Psoas muscle (tissue), 8 donors: Measurements from ENCODE around the gene MRPL41. TPM values are rescaled to one million over a fixed set of nuclear protein-coding genes. Genes with fewer than 3 reads are reported as not detected.
A peak's percentile ranks its signal among the peaks of the same experiment; 100 is the strongest.

Experiments used
- ATAC-seq, 4 donors: fragments of 200-7000 bp; cut with Tn5 transposase; one replicate each; pipeline ENCODE4 v1.9.1; 2020; ENCODE audit warnings: moderate library complexity in 3 of 4, mild to moderate bottlenecking in 2 of 4
- DNase-seq, 2 donors: peaks; one replicate each; pipeline ENCODE4 v3.0.0-alpha.2; 2020
- H3K27ac ChIP-seq: fragments of 200-600 bp; one replicate; pipeline ENCODE4 v1.8.0; 2022
- H3K27me3 ChIP-seq, 3 donors: fragments of 200-600 bp in 1 of 3; one replicate each; pipeline versions ENCODE4 v1.6.1 to v1.8.0; 2013 to 2022; ENCODE audit warnings: low read length in 2 of 3, mild to moderate bottlenecking in 2 of 3, moderate library complexity in 1 of 3; ENCODE audit not compliant: insufficient read depth in 3 of 3
- H3K36me3 ChIP-seq, 2 donors: fragments of 200-600 bp in 1 of 2; one replicate each; pipeline versions ENCODE4 v1.6.1 to v1.8.0; 2013 to 2022; ENCODE audit warnings: low read depth in 1 of 2, mild to moderate bottlenecking in 1 of 2, moderate library complexity in 1 of 2; ENCODE audit not compliant: insufficient read depth in 1 of 2
- H3K4me1 ChIP-seq: fragments of 200-600 bp; one replicate; pipeline ENCODE4 v1.8.0; 2022
- H3K4me3 ChIP-seq: fragments of 200-600 bp; one replicate; pipeline ENCODE4 v1.8.0; 2022; ENCODE audit warnings: mild to moderate bottlenecking
- H3K9me3 ChIP-seq: fragments of 200-600 bp; one replicate; pipeline ENCODE4 v1.8.0; 2022
- WGBS, 3 donors: extraction: QIAGEN DNeasy Blood & Tissue Kit; methylation state at CpG; one replicate each; pipeline versions ENCODE4 v1.1.6 to v1.1.7; 2013; 5-methylcytosine and 5-hydroxymethylcytosine counted together
- intact Hi-C, 2 donors: fragments of 100-400 bp; cut with DNase I; formaldehyde crosslinking; loops; one replicate each; pipeline versions ENCODE4 v1.11.0 to v1.14.2; 2022
- polyA plus RNA-seq, 3 donors: library from polyadenylated mRNA; stranded (reverse); fragments of 200-250 nt; gene quantifications; one replicate each; pipeline ENCODE4 v1.2.3, GENCODE V29; 2013
- total RNA-seq, 4 donors: library from RNA; stranded (reverse); fragmentation: NEBNext Ultra II Directional in 2 of 4; extraction: Animal tissue kit (Norgen Biotek cat#: 25700) in 2 of 4; gene quantifications; one replicate each; pipeline versions ENCODE4 v1.2.1 to v1.2.4, GENCODE V29; 2021 to 2023
- TF ChIP-seq, protein P1 (sequence below): fragments of 200-600 bp; IDR thresholded peaks from one replicate; pipeline ENCODE4 v1.8.0; 2022; ENCODE audit warnings: antibody characterized with exemption
- donor health status: healthy with polysubstance abuse.
- donor health status: DM: no; HTN: no; CAD: no; lungs with moderate emphysema.
- donor health status: Bipolar disorder and iron deficiency.
- donor health status: healthy.
- donor health status: DM: yes; HTN: yes; CAD: no.
- donor health status: DM: no; HTN: no; CAD: no.
- donor health status: DM: no; HTN: no; CAD: no.
- donor health status: DM: yes; HTN: yes; CAD: no.

MRPL41 gene
- total and polyA plus RNA-seq, 7 donors: 78.0 to 226 (median 120) TPM

DNA sequence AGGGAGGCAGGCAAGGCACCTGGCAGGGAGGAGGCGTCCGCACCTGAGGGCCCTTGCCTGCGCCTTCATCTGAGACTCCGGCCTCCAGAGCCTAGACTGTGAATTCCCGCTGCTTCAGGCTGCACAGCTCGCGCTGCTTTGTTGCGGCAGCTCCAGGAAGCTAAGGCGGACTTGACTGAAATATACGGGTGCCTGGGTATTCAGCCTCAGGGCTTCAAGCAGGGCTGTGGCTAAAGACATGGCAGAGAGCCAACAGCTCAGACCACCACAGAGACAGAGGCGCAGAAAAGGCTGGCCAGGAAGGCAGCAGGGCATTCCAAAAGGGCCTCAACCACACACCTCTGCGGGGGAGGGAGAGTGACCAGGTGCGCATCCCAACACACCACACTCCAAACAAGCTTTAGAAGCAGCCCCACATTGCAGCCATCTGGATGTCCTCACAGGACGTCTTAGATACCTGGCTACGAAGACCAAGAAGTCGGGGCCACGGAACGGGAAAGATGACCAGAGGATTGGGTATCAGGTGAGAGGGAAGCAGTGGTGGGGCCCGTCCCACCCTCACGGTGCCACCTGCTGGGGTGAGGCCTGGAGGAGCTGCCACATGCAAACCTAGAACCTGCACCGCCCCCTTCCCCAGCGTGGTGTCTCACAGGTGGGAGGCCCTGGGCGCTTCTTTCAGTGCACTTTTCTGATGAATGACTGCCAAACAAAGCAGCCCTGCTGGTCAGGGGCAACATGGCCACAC is 28.7 kb downstream of the MRPL41 start:
- H3K27me3 ChIP-seq: no peaks in the 10 kb centered on the region
- intact Hi-C loops: no loop called here
- no peak overlapping the region for H3K4me3 ChIP-seq
- no peak overlapping the region for H3K27ac ChIP-seq
- peaks cover 33% of the 10 kb centered on the region for H3K4me1 ChIP-seq
- H3K9me3 ChIP-seq: no peaks in the 10 kb centered on the region
- TF ChIP-seq, protein P1, sequence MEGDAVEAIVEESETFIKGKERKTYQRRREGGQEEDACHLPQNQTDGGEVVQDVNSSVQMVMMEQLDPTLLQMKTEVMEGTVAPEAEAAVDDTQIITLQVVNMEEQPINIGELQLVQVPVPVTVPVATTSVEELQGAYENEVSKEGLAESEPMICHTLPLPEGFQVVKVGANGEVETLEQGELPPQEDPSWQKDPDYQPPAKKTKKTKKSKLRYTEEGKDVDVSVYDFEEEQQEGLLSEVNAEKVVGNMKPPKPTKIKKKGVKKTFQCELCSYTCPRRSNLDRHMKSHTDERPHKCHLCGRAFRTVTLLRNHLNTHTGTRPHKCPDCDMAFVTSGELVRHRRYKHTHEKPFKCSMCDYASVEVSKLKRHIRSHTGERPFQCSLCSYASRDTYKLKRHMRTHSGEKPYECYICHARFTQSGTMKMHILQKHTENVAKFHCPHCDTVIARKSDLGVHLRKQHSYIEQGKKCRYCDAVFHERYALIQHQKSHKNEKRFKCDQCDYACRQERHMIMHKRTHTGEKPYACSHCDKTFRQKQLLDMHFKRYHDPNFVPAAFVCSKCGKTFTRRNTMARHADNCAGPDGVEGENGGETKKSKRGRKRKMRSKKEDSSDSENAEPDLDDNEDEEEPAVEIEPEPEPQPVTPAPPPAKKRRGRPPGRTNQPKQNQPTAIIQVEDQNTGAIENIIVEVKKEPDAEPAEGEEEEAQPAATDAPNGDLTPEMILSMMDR: no peak
- DNase-seq: no peak
- H3K36me3 ChIP-seq: peaks cover 3 to 55% of the 10 kb centered on the region in 2 donors
- WGBS, 3 donors: 87 to 91% (median 89%) methylated on average over 22 to 23 of the region's 23 CpGs
- ATAC-seq: no peak

DNA sequence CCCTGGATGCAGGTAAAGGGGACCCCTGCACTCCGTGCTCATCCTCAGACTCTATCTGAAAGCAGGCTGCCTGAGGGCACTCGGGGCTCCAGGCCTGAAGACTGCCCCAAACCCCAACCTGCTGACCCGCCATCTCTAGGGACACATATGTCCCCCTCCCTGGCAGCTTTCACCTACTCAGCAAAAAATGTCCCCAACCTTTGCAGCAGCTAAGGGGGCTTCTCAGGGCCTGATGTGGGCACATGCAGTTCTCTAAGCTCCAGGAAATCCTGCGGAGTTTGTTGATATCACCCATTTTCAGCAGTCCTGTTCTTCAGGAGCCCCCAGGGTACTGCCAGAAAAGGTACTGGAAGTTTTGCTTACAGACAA is 29.3 kb downstream of the MRPL41 start:
- H3K4me3 ChIP-seq: no peak overlapping the region
- peaks cover 27% of the 10 kb centered on the region for H3K4me1 ChIP-seq
- ATAC-seq (no peak), DNase-seq (no peak)
- peaks cover 3 to 55% of the 10 kb centered on the region in 2 donors for H3K36me3 ChIP-seq
- no peaks in the 10 kb centered on the region for H3K9me3 ChIP-seq
- TF ChIP-seq, protein P1: no peak
- intact Hi-C loops: no loop called here
- H3K27ac ChIP-seq: no peak overlapping the region
- WGBS, 3 donors: 89 to 94% (median 92%) methylated on average over 4 of the region's 4 CpGs
- H3K27me3 ChIP-seq: no peaks in the 10 kb centered on the region

DNA sequence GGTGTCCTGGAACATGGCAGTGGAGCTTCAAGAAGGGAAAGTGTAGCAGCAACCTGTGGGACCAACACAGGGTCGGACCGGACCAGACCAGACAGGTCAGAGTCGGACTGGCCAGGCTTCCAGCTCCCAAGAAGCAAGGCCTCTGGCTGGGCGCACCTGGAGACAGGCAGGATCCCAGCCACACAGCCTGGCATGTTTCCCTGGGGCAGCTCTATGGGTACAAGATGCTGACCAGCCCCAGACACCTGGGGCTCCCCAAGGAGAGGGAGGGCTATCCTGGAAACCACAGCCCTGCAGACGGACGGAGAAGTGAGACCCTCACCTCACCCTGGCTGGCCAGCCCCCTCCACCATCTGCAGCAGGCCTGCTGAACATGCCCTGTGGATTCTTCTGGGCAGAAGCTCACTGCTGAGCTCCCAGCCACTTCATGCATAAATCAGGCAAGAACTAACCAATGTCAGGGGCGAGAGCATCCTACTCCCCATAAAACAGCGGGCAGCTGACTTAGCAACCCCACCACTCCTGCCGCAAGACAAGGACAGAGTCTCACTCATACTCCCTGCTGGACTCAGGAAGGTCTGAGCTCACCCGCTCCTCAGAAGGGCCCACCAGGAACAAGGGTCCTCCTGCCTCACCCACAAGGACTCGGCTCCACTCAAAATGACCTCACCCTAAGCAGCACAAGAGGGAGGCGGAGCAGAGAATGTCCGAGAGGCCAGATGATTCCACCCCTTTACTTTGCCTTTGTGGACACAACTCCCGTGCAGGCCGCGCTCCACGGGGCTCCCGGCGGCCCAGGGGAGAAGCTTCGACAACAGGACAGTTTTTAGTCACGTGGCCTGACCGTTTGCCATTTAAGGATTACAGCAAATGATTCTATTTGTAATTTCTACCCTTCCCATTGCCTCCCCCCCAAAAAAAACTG is 29.9 kb downstream of the MRPL41 start:
- H3K36me3 ChIP-seq: peaks cover 3 to 55% of the 10 kb centered on the region in 2 donors
- no peak for ATAC-seq

DNA sequence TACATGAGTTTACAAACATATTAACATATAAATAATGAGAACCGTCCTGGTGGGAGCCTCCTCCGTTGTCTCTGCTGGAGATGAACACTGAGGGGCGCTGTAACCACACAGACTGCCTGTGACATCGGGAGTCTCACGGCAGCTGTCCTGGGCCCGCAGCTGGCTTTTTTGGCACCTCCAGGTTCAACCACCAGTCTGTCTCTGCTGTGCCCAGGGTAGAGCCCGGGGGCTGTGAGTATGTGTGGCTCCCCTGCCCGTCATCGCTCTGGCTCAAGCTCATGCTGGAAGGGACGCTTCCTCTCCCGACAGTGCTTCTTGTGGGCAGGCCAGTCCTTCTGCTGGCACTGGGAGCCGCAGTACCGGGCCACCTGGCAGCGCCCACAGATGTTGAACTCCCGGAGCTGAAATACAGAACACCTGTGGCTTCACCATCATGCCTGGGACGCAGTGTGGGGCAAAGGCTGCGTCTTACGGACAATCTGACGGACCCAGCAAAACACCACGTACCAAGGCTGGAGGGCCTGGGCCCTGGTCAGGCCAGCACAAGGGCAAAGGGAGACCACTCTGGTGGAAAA is 30.7 kb downstream of the MRPL41 start:
- H3K27ac ChIP-seq: peak overlapping the region; percentile 41
- TF ChIP-seq, protein P1: peak; percentile 49
- WGBS, 3 donors: 54 to 62% (median 57%) methylated on average over 20 of the region's 20 CpGs
- no peak overlapping the region for H3K4me3 ChIP-seq
- ATAC-seq: peak; percentile 17 to 36 (median 32)
- H3K36me3 ChIP-seq: peaks cover 3 to 61% of the 10 kb centered on the region in 2 donors
- no peaks in the 10 kb centered on the region for H3K9me3 ChIP-seq
- H3K4me1 ChIP-seq: peaks cover 14% of the 10 kb centered on the region
- no peaks in the 10 kb centered on the region for H3K27me3 ChIP-seq
- peak; percentile 46 to 71 for DNase-seq
- intact Hi-C loops: no loop called here

More for the DNA sequence above, 29.9 kb downstream of the MRPL41 start:
- TF ChIP-seq, protein P1: no peak
- Histone ChIP-seq H3K4me3 (no peak overlapping the region), H3K27ac (no peak overlapping the region), H3K27me3 (no peaks in the 10 kb centered on the region), H3K9me3 (no peaks in the 10 kb centered on the region), H3K4me1 (peaks cover 22% of the 10 kb centered on the region)
- WGBS, 3 donors: 83 to 92% (median 88%) methylated on average over 21 to 22 of the region's 22 CpGs
- intact Hi-C loops: no loop called here
- DNase-seq: no peak
